Measurements from ENCODE around the gene XYLT1. TPM values are rescaled to one million over a fixed set of nuclear protein-coding genes. Genes with fewer than 3 reads are reported as not detected.

XYLT1 gene
- total and polyA plus RNA-seq, 3 experiments from 2014 or later: 1.4 to 9.1 (median 6.8) TPM

DNA sequence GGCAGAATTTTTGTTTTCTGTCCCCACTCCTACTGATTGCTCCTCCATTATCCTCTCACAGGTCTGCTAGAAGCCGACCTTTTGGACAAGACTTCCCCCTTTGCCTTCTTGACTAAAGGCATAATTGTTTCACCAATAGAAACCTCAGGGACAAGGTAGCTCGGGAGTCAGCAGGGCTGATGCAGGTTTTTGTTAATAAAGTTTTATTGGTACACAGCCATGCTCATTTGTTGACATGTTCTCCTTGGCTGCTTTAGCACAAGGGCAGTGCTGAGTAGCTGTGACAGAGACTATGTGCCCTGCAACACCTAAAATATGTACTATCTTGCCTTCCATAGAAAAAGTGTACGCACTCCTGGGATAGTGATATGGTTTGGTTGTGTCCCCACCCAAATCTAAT lies 271.6 kb downstream of the XYLT1 start:
- ChIA-PET CTCF (no interaction called here), POLR2A (no interaction called here)
- Mint-ChIP-seq H3K27ac (no peak overlapping the region), H3K36me3 (peaks cover 5 to 58% (median 33%) of the 10 kb centered on the region in 3 donors), H3K9me3 (no peaks in the 10 kb centered on the region), H3K4me1 (peaks cover 0 to 14% (median 2%) of the 10 kb centered on the region in 3 donors), H3K4me3 (no peak overlapping the region), H3K27me3 (no peaks in the 10 kb centered on the region)
- Histone ChIP-seq H3K36me3 (ENCODE audit: insufficient read depth, low read length) (no peaks in the 10 kb centered on the region), H3K27me3 (ENCODE audit: insufficient read depth, low read length, poor library complexity, severe bottlenecking) (no peaks in the 10 kb centered on the region), H3K9me3 (ENCODE audit: low read length) (no peaks in the 10 kb centered on the region), H3K27ac (ENCODE audit: low read depth, low read length) (no peak overlapping the region), H3K4me3 (ENCODE audit: low read length) (no peak overlapping the region), H3K4me1 (ENCODE audit: insufficient read depth, low read length) (no peaks in the 10 kb centered on the region)
- no peak for DNase-seq

DNA sequence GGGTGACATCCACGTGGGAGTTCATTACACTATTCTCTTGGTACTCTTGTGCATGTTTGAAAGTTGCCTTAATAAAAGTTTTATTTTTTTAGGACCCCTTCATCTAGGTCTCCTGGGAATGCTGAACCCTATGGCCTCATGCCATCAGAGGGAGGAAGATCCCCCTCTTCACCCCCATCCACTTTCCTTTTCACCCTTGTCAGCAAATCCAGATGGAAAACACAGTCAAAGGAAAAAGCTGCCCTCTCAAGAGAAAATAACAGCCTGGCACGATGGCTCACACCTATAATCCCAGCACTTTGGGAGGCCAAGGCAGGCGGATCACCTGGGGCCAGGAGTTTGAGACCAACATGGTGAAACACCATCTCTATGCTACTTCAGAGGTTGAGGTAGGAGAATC lies 274.2 kb downstream of the XYLT1 start:
- ChIA-PET CTCF (no interaction called here), POLR2A (no interaction called here)
- Histone ChIP-seq H3K27ac (ENCODE audit: low read depth, low read length) (no peak overlapping the region), H3K36me3 (ENCODE audit: insufficient read depth, low read length) (no peaks in the 10 kb centered on the region), H3K4me1 (ENCODE audit: insufficient read depth, low read length) (no peaks in the 10 kb centered on the region), H3K4me3 (ENCODE audit: low read length) (no peak overlapping the region), H3K27me3 (ENCODE audit: insufficient read depth, low read length, poor library complexity, severe bottlenecking) (no peaks in the 10 kb centered on the region), H3K9me3 (ENCODE audit: low read length) (no peaks in the 10 kb centered on the region)
- H3K27me3 Mint-ChIP-seq: no peaks in the 10 kb centered on the region
- peak overlapping the region in 2 of 8 donors; percentile 7 to 54 for H3K27ac Mint-ChIP-seq
- H3K4me3 Mint-ChIP-seq: no peak overlapping the region
- DNase-seq: no peak
- peaks cover 0 to 8% (median 2%) of the 10 kb centered on the region in 3 donors for H3K4me1 Mint-ChIP-seq
- no peaks in the 10 kb centered on the region for H3K9me3 Mint-ChIP-seq
- H3K36me3 Mint-ChIP-seq: peaks cover 8 to 70% (median 40%) of the 10 kb centered on the region in 3 donors

DNA sequence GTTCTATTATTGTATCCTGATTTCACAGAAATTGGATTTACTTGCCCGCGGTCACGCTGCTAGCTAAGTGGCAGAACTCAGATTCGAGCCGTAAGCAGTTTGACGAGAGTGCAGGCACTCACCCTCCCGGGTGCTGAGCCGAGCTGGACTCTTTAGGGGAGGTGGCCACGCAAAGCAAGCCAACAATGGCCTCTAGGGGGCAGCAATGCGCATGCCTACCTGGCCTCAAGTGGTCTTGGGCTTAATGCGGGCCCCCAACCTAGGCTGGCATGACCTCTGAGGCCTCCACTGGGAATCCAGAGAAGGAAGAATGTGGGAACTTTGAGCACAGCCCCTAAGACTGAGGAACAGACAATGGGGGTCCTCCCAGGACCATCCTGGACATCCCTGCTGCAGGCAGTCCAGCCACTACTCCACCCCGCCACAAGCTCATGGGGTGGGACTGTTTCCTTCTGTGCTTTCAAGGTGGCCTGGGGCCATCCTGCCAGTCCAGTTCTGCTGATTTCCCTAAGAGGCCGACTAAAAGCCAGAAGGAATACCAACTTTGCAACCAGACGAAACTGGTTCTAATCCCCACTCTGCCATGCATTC lies 276.5 kb downstream of the XYLT1 start:
- H3K4me3 ChIP-seq (ENCODE audit: low read length): no peak overlapping the region
- ChIA-PET POLR2A (interaction anchor here (0.6 kb wide), 1 partner anchor 175 kb away, joined by 4 read pairs; no protein-coding TSS in a partner anchor), CTCF (interaction anchor here (0.8 to 2.2 kb wide), 8 partner anchors 9 to 384 kb away, joined by 3 to 13 read pairs (median 3); no protein-coding TSS in a partner anchor)
- no peaks in the 10 kb centered on the region for H3K4me1 ChIP-seq (ENCODE audit: insufficient read depth, low read length)
- Mint-ChIP-seq H3K9me3 (no peaks in the 10 kb centered on the region), H3K27ac (no peak overlapping the region), H3K4me1 (peaks cover 0 to 8% (median 2%) of the 10 kb centered on the region in 3 donors), H3K27me3 (no peaks in the 10 kb centered on the region), H3K4me3 (no peak overlapping the region), H3K36me3 (peaks cover 12 to 69% (median 34%) of the 10 kb centered on the region in 3 donors)
- no peak overlapping the region for H3K27ac ChIP-seq (ENCODE audit: low read depth, low read length)
- H3K27me3 ChIP-seq (ENCODE audit: insufficient read depth, low read length, poor library complexity, severe bottlenecking): no peaks in the 10 kb centered on the region
- H3K36me3 ChIP-seq (ENCODE audit: insufficient read depth, low read length): no peaks in the 10 kb centered on the region
- no peaks in the 10 kb centered on the region for H3K9me3 ChIP-seq (ENCODE audit: low read length)
- DNase-seq: peak; percentile 28 to 65 (median 32)

DNA sequence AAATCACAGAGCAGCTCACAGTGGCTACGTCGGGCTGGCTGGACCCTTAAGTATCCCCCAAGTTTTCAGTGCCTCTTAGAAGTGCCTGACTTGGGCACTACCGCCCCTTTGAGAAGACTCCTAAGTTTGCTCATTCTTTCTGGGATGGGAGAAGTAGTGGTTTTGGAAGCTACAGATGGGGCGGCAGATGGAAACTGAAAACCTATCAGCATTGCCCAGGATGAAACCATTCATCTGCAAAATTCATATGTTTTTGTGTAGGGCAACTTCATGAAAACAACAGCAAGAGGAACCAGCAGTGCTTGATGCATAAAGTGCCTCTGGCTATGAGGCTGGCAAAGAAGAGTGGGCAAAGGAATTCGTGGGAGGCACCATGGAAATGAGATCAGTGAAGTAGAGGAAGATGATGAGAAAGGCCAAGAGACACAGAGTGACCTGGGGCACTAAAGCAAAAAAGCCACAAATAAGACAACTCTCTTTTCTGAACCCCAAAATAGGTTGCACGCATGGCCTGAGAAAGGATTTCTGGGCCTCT lies 277.1 kb downstream of the XYLT1 start:
- no peaks in the 10 kb centered on the region for H3K4me1 ChIP-seq (ENCODE audit: insufficient read depth, low read length)
- no peaks in the 10 kb centered on the region for H3K27me3 ChIP-seq (ENCODE audit: insufficient read depth, low read length, poor library complexity, severe bottlenecking)

DNA sequence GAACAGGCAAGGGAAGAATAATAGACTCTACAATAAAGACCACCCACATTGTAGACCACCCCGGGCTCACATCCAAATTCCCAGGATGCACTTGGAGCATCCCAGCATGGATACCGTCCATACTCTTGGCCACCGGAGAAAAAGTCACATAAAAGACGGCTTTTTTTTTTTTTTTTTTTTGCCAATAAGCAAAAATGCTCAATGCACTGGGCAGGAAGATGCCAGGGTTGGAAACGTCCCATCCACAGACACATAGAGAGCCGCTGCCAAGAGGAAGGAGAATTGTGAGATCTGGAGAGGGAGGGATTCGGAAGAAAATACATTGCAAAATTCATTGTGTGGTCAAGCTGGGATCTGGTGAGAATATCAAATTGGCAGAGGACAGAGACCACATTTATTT lies 286.7 kb downstream of the XYLT1 start:
- CTCF ChIA-PET: interaction anchor here (1.6 kb wide), 1 partner anchor 10 kb away, joined by 3 read pairs; no protein-coding TSS in a partner anchor

More for the DNA sequence above, 277.1 kb downstream of the XYLT1 start:
- peaks cover 12 to 68% (median 36%) of the 10 kb centered on the region in 3 donors for H3K36me3 Mint-ChIP-seq
- Histone ChIP-seq H3K4me3 (ENCODE audit: low read length) (no peak overlapping the region), H3K36me3 (ENCODE audit: insufficient read depth, low read length) (no peaks in the 10 kb centered on the region), H3K27ac (ENCODE audit: low read depth, low read length) (no peak overlapping the region), H3K9me3 (ENCODE audit: low read length) (no peaks in the 10 kb centered on the region)
- no peaks in the 10 kb centered on the region for H3K9me3 Mint-ChIP-seq
- no peak overlapping the region for H3K4me3 Mint-ChIP-seq
- no peak for DNase-seq
- POLR2A ChIA-PET: no interaction called here
- H3K4me1 Mint-ChIP-seq: peaks cover 0 to 8% (median 2%) of the 10 kb centered on the region in 3 donors
- peak overlapping the region in 2 of 8 donors; percentile 73 to 79 for H3K27ac Mint-ChIP-seq
- CTCF ChIA-PET: interaction anchor here (0.8 to 2.2 kb wide), 8 partner anchors 10 to 385 kb away, joined by 3 to 13 read pairs (median 3); no protein-coding TSS in a partner anchor
- H3K27me3 Mint-ChIP-seq: no peaks in the 10 kb centered on the region

DNA sequence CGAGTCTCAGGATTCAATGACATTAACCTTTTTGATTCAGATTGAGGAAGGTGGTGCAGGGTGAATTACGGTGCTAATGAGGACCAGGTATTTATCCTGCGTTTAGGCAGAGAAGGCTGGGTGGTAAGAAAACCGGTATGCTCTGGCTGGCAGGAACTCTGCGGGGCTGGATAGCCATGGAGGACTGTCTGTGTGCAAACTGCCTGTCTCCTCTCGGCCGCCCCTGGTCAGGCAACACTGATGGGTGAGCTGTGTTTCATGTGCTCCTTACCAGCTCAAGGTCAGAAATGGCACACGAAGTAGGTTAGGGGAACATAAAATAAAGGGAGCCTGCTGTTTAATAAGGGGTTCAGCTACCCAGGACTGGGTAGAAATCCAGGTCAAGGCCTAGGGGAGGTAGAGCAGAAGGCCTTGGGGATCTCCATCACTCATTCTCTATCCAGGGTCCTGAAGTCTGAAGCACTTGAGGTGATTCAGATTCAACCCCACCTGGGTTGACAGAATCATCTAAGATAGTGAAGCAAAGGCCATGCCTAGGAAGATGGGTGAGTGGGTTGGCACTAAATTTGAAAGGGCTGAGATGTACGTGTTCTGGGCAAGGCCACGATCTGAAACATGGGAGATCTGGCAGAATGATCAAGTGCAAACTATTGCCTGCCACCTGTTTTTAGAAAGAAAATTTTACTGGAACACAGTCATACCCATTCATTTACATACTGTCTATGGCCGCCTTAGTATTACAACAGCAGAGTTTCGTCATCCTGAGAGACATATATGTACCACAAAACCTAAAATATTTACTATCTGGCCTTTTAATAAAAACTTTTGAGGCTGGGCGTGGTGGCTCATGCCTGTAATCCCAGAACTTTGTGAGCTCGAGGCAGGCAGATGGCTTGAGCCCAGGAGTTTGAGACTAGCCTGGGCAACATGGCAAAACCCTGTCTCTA lies 292.5 kb downstream of the XYLT1 start:
- no peak for DNase-seq
- ChIA-PET CTCF (no interaction called here), POLR2A (interaction anchor here (0.6 kb wide), 1 partner anchor 115 kb away, joined by 11 read pairs; no protein-coding TSS in a partner anchor)
- Mint-ChIP-seq H3K9me3 (no peaks in the 10 kb centered on the region), H3K4me3 (no peak overlapping the region), H3K4me1 (peaks cover 9 to 18% (median 12%) of the 10 kb centered on the region in 3 donors), H3K36me3 (peaks cover 8 to 41% (median 28%) of the 10 kb centered on the region in 3 donors), H3K27ac (peak overlapping the region in 1 of 8 donors; percentile 13), H3K27me3 (no peaks in the 10 kb centered on the region)
- no peak overlapping the region for H3K27ac ChIP-seq (ENCODE audit: low read depth, low read length)
- H3K27me3 ChIP-seq (ENCODE audit: insufficient read depth, low read length, poor library complexity, severe bottlenecking): no peaks in the 10 kb centered on the region
- no peak overlapping the region for H3K4me3 ChIP-seq (ENCODE audit: low read length)
- no peaks in the 10 kb centered on the region for H3K36me3 ChIP-seq (ENCODE audit: insufficient read depth, low read length)
- H3K9me3 ChIP-seq (ENCODE audit: low read length): no peaks in the 10 kb centered on the region
- no peaks in the 10 kb centered on the region for H3K4me1 ChIP-seq (ENCODE audit: insufficient read depth, low read length)

More for the DNA sequence above, 286.7 kb downstream of the XYLT1 start:
- Mint-ChIP-seq H3K9me3 (no peaks in the 10 kb centered on the region), H3K4me3 (no peak overlapping the region), H3K4me1 (peaks cover 0 to 2% (median 0%) of the 10 kb centered on the region in 3 donors), H3K27me3 (no peaks in the 10 kb centered on the region), H3K36me3 (peaks cover 4 to 53% (median 35%) of the 10 kb centered on the region in 3 donors), H3K27ac (no peak overlapping the region)
- Histone ChIP-seq H3K9me3 (ENCODE audit: low read length) (no peaks in the 10 kb centered on the region), H3K36me3 (ENCODE audit: insufficient read depth, low read length) (no peaks in the 10 kb centered on the region), H3K4me1 (ENCODE audit: insufficient read depth, low read length) (no peaks in the 10 kb centered on the region), H3K27me3 (ENCODE audit: insufficient read depth, low read length, poor library complexity, severe bottlenecking) (no peaks in the 10 kb centered on the region), H3K4me3 (ENCODE audit: low read length) (no peak overlapping the region), H3K27ac (ENCODE audit: low read depth, low read length) (no peak overlapping the region)
- POLR2A ChIA-PET: no interaction called here
- no peak for DNase-seq

DNA sequence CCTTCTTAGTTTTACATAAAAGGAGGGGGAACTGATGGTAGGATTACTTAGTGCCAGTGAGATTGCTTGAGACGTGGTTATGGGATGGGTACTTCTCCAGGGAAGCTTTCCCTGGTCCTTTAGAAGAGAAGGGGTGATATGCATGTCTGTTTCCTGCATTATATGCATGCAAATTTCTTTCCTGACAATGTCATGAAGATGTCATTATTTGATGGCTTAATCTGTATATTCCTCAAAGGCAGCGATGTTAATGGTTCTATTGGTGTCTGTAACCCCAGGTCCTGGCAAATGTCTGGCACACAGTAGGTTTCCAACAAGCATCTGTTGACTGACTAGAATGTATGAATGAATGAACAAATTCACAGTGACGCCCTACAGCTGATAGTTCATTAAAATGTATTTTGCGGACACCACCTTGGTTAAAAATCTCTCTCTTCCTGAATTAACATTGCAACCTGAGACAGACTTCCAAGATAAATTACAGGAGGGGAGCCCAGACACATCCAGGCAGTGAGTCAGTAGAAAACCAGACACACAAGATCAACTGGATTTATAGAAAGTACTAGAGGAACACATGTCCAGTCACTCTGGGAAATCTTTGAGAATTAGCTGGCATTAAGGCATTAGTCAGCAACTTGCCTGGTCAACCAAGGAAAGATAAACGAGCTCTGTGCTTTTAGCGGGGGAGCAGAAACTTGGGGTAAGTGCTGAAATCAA lies 293.4 kb downstream of the XYLT1 start:
- peaks cover 12 to 23% (median 17%) of the 10 kb centered on the region in 3 donors for H3K4me1 Mint-ChIP-seq
- POLR2A ChIA-PET: interaction anchor here (0.6 kb wide), 1 partner anchor 116 kb away, joined by 11 read pairs; no protein-coding TSS in a partner anchor
- Histone ChIP-seq H3K36me3 (ENCODE audit: insufficient read depth, low read length) (no peaks in the 10 kb centered on the region), H3K4me3 (ENCODE audit: low read length) (no peak overlapping the region), H3K4me1 (ENCODE audit: insufficient read depth, low read length) (no peaks in the 10 kb centered on the region), H3K27me3 (ENCODE audit: insufficient read depth, low read length, poor library complexity, severe bottlenecking) (no peaks in the 10 kb centered on the region), H3K9me3 (ENCODE audit: low read length) (no peaks in the 10 kb centered on the region), H3K27ac (ENCODE audit: low read depth, low read length) (no peak overlapping the region)
- H3K36me3 Mint-ChIP-seq: peaks cover 8 to 40% (median 28%) of the 10 kb centered on the region in 3 donors
- DNase-seq: no peak
- H3K9me3 Mint-ChIP-seq: no peaks in the 10 kb centered on the region
- no peak overlapping the region for H3K4me3 Mint-ChIP-seq
- H3K27me3 Mint-ChIP-seq: no peaks in the 10 kb centered on the region
- CTCF ChIA-PET: no interaction called here
- H3K27ac Mint-ChIP-seq: peak overlapping the region in 3 of 8 donors; percentile 6 to 79 (median 13)

Measured in CD8-positive, alpha-beta memory T cell (primary cell).